GM23338 (cell line): ENCODE results near the gene PAK1. TPM values are rescaled to one million over a fixed set of nuclear protein-coding genes. Genes with fewer than 3 reads are reported as not detected.
A peak's percentile ranks its signal among the peaks of the same experiment; 100 is the strongest.

Experiments used
- ATAC-seq: fragments of 200-7000 bp; cut with Tn5 transposase; 3 replicates; pipeline ENCODE4 v1.9.1; 2020
- DNase-seq: peaks from one replicate; pipeline ENCODE4 v3.0.0-alpha.2; 2015; ENCODE audit warnings: low spot score
- H2AFZ ChIP-seq: fragments of 200-600 bp; sonication (generic); 2 replicates; pipeline ENCODE4 v1.8.0; 2016; ENCODE audit warnings: antibody characterized with exemption, mild to moderate bottlenecking, moderate library complexity
- H3F3A ChIP-seq: fragments of 200-600 bp; sonication (generic); replicated peaks from 2 replicates; pipeline ENCODE4 v1.8.0; 2017; ENCODE audit warnings: antibody characterized with exemption, mixed run types, low read depth
- H3K27ac ChIP-seq: fragments of 200-600 bp; sonication (generic); 2 replicates; pipeline ENCODE4 v1.6.1; 2016; ENCODE audit warnings: low read depth
- H3K27me3 ChIP-seq: fragments of 200-600 bp; sonication (generic); 2 replicates; pipeline ENCODE4 v1.8.0; 2016; ENCODE audit warnings: mild to moderate bottlenecking, mixed run types, moderate library complexity; ENCODE audit not compliant: insufficient read depth
- H3K36me3 ChIP-seq: fragments of 200-600 bp; sonication (generic); 2 replicates; pipeline ENCODE4 v1.8.0; 2016; ENCODE audit warnings: mild to moderate bottlenecking; ENCODE audit not compliant: insufficient read depth
- H3K4me1 ChIP-seq: fragments of 200-600 bp; sonication (generic); 2 replicates; pipeline ENCODE4 v1.8.0; 2016; ENCODE audit warnings: mild to moderate bottlenecking, moderate library complexity; ENCODE audit not compliant: insufficient read depth
- H3K4me2 ChIP-seq: fragments of 200-600 bp; sonication (generic); 2 replicates; pipeline ENCODE4 v1.7.1; 2017; ENCODE audit warnings: mixed run types
- H3K4me3 ChIP-seq: fragments of 200-600 bp; sonication (generic); 2 replicates; pipeline ENCODE4 v1.6.1; 2016; ENCODE audit warnings: mixed run types
- H3K79me2 ChIP-seq: fragments of 200-600 bp; sonication (generic); replicated peaks from 2 replicates; pipeline ENCODE4 v1.8.0; 2017; ENCODE audit warnings: mild to moderate bottlenecking; ENCODE audit not compliant: insufficient read depth
- H3K9me2 ChIP-seq: fragments of 200-600 bp; sonication (generic); 2 replicates; pipeline ENCODE4 v1.8.0; 2017; ENCODE audit not compliant: insufficient read depth
- H4K20me1 ChIP-seq: fragments of 200-600 bp; sonication (generic); replicated peaks from 2 replicates; pipeline ENCODE4 v1.8.0; 2017; ENCODE audit warnings: mild to moderate bottlenecking; ENCODE audit not compliant: insufficient read depth
- H3K27ac Mint-ChIP-seq: 2 replicates; pipeline ENCODE4 v1.8.0; 2020; ENCODE audit warnings: inconsistent platforms, mild to moderate bottlenecking, moderate library complexity, mixed read lengths
- H3K27me3 Mint-ChIP-seq: 3 replicates; pipeline ENCODE4 v1.8.0; 2022; ENCODE audit warnings: low read depth, mild to moderate bottlenecking, moderate library complexity, mixed read lengths, inconsistent platforms; ENCODE audit not compliant: insufficient read depth, poor library complexity
- H3K36me3 Mint-ChIP-seq: 3 replicates; pipeline ENCODE4 v1.8.0; 2021; ENCODE audit warnings: low read depth, mild to moderate bottlenecking, inconsistent platforms, moderate library complexity, mixed read lengths
- H3K4me1 Mint-ChIP-seq: 3 replicates; pipeline ENCODE4 v1.8.0; 2020; ENCODE audit warnings: mild to moderate bottlenecking, inconsistent platforms, mixed read lengths
- H3K4me3 Mint-ChIP-seq: 3 replicates; pipeline ENCODE4 v1.8.0; 2021; ENCODE audit warnings: moderate library complexity, mild to moderate bottlenecking, inconsistent platforms, mixed read lengths
- H3K9me3 Mint-ChIP-seq: 3 replicates; pipeline ENCODE4 v1.8.0; 2020; ENCODE audit warnings: moderate library complexity, mild to moderate bottlenecking, inconsistent platforms, mixed read lengths
- CREB1 ChIP-seq: fragments of 250-450 bp; sonication (Bioruptor Pico); IDR thresholded peaks from 2 replicates; pipeline ENCODE4 v1.5.0; 2020; ENCODE audit warnings: low read depth, mild to moderate bottlenecking, moderate library complexity
- EZH2 ChIP-seq: fragments of 200-600 bp; sonication (generic); IDR thresholded peaks from one replicate; pipeline ENCODE4 v1.8.0; 2017; ENCODE audit warnings: antibody characterized with exemption, mild to moderate bottlenecking, low read depth; ENCODE audit not compliant: unreplicated experiment
- EZH2phosphoT487 ChIP-seq: fragments of 200-600 bp; sonication (generic); IDR thresholded peaks from one replicate; pipeline ENCODE4 v1.8.1; 2018; ENCODE audit warnings: antibody characterized with exemption; ENCODE audit not compliant: unreplicated experiment
- JUNB ChIP-seq: IDR thresholded peaks from one replicate; pipeline ENCODE4 v1.6.1; 2016; ENCODE audit warnings: antibody characterized with exemption; ENCODE audit not compliant: unreplicated experiment
- NANOG ChIP-seq: IDR thresholded peaks from 2 replicates; pipeline ENCODE4 v1.6.1; 2016; ENCODE audit warnings: antibody characterized with exemption, borderline replicate concordance
- POLR2AphosphoS5 ChIP-seq: IDR thresholded peaks from 2 replicates; pipeline ENCODE4 v1.6.1; 2016; ENCODE audit warnings: antibody characterized with exemption, low read depth
- STAT1 ChIP-seq: IDR thresholded peaks from one replicate; pipeline ENCODE4 v1.6.1; 2016; ENCODE audit warnings: antibody characterized with exemption; ENCODE audit not compliant: unreplicated experiment
- ZNF114 ChIP-seq: fragments of 250-450 bp; sonication (Bioruptor Pico); IDR thresholded peaks from 2 replicates; pipeline ENCODE4 v1.5.0; 2020; ENCODE audit warnings: mild to moderate bottlenecking, moderate library complexity
- ZNF331 ChIP-seq: fragments of 250-450 bp; sonication (Bioruptor Pico); IDR thresholded peaks from 2 replicates; pipeline ENCODE4 v1.5.0; 2020; ENCODE audit warnings: low read depth, mild to moderate bottlenecking, moderate library complexity
- polyA plus RNA-seq: library from polyadenylated mRNA; unstranded; fragments of >200 nt; fragmentation: Nextera tagmentation; extraction: Ambion mirVana; gene quantifications from 2 replicates; pipeline ENCODE4 v1.2.1, GENCODE V29; 2016
- total RNA-seq: library from RNA; depleted of rRNA; stranded (reverse); fragments of >200 nt; shearing (Covaris generic); gene quantifications from 2 replicates; pipeline ENCODE4 v1.2.3, GENCODE V29; 2014
- TF ChIP-seq, protein P1 (sequence below), 2 experiments: fragments of 200-600 bp in 1 of 2; sonication (generic) in 1 of 2; conservative IDR thresholded peaks; 2 replicates each; pipeline versions ENCODE4 v1.5.1 to v1.6.1; 2016 to 2017; ENCODE audit warnings: antibody characterized with exemption in 2 of 2, low read depth in 2 of 2, mild to moderate bottlenecking in 2 of 2, moderate library complexity in 1 of 2
- TF ChIP-seq, protein P2 (sequence below): IDR thresholded peaks from 2 replicates; pipeline ENCODE4 v1.6.1; 2016; ENCODE audit warnings: antibody characterized with exemption

The PAK1 gene
- total and polyA plus RNA-seq, 2 experiments from 2014 or later, result 102 to 175 TPM

DNA sequence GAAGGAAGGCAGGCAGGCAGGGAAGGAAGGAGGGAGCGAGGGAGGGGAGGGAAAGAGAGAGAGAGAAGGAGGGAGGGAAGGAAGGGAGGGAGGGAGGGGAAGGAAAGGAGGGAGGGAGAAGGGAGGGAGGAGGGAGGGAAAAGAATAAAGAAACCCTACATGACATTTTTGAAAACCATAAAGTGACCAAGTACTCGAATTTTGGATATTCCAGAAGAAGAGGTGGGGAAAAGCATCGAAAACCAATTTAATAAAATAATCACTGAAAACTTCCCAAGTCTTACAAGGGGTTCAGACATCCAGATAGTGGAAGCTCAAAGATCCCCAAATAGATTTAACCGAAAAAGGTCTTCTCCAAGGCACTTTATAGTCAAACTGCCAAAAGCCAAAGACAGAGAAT, 184.2 kb downstream of the PAK1 start:
- ATAC-seq, result no peak
- no peak overlapping the region for H3K27ac Mint-ChIP-seq

DNA sequence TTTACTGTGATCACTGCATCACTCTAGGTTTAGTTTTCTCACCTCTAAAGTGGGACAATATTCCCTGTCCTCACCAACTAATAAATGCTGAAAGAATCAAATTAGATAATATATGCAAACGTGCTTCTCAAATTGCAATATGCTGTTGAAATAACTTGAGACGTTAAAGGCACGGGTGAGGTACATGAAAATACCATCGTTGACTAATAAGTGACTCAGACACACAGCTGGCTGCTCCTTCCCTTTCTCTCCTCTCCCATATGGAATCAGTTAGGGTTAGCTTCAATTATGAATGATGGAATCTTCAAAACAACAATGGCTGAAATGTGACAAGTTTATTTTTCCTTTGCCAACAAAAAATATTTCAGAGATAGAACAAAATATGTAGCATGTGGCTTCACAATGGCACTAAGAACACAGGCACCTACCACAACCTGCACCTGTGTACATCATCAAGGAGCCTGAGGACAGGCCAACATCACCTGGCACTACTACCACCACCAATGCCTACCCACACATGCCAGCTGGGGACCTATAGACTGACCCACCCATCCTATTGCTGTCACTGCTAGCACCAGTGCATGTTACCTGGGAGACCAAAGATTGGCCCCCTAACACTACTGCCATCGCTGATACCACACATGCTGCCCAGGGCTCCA, 186.2 kb downstream of the PAK1 start:
- Histone ChIP-seq H2AFZ (peak overlapping the region; percentile 18; the same call in 1 of the 2 replicates), H4K20me1 (no peaks in the 10 kb centered on the region), H3K4me2 (no peak overlapping the region), H3F3A (no peaks in the 10 kb centered on the region), H3K79me2 (no peaks in the 10 kb centered on the region), H3K36me3 (no peaks in the 10 kb centered on the region), H3K27ac (no peak overlapping the region), H3K4me1 (no peaks in the 10 kb centered on the region), H3K4me3 (no peak overlapping the region), H3K9me2 (no peaks in the 10 kb centered on the region), H3K27me3 (no peaks in the 10 kb centered on the region)
- no peaks in the 10 kb centered on the region for H3K9me3 Mint-ChIP-seq
- no peak overlapping the region for H3K4me3 Mint-ChIP-seq
- TF ChIP-seq POLR2AphosphoS5 (no peak), ZNF331 (CRISPR knock-in tag) (no peak), ZNF114 (CRISPR knock-in tag) (no peak), NANOG (no peak), EZH2 (no peak), JUNB (no peak)
- TF ChIP-seq, protein P1, sequence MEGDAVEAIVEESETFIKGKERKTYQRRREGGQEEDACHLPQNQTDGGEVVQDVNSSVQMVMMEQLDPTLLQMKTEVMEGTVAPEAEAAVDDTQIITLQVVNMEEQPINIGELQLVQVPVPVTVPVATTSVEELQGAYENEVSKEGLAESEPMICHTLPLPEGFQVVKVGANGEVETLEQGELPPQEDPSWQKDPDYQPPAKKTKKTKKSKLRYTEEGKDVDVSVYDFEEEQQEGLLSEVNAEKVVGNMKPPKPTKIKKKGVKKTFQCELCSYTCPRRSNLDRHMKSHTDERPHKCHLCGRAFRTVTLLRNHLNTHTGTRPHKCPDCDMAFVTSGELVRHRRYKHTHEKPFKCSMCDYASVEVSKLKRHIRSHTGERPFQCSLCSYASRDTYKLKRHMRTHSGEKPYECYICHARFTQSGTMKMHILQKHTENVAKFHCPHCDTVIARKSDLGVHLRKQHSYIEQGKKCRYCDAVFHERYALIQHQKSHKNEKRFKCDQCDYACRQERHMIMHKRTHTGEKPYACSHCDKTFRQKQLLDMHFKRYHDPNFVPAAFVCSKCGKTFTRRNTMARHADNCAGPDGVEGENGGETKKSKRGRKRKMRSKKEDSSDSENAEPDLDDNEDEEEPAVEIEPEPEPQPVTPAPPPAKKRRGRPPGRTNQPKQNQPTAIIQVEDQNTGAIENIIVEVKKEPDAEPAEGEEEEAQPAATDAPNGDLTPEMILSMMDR (conservative IDR thresholded peaks at IDR 0.05; ENCODE audit: low read depth in 2 of 2), result no peak
- TF ChIP-seq, protein P2, sequence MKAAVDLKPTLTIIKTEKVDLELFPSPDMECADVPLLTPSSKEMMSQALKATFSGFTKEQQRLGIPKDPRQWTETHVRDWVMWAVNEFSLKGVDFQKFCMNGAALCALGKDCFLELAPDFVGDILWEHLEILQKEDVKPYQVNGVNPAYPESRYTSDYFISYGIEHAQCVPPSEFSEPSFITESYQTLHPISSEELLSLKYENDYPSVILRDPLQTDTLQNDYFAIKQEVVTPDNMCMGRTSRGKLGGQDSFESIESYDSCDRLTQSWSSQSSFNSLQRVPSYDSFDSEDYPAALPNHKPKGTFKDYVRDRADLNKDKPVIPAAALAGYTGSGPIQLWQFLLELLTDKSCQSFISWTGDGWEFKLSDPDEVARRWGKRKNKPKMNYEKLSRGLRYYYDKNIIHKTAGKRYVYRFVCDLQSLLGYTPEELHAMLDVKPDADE, result no peak
- no peak for DNase-seq
- H3K36me3 Mint-ChIP-seq, result no peaks in the 10 kb centered on the region
- H3K4me1 Mint-ChIP-seq, result no peaks in the 10 kb centered on the region
- H3K27me3 Mint-ChIP-seq, result no peaks in the 10 kb centered on the region
- H3K27ac Mint-ChIP-seq, result no peak overlapping the region
- ATAC-seq, result no peak

More for the DNA sequence above, 184.2 kb downstream of the PAK1 start:
- no peaks in the 10 kb centered on the region for H3F3A ChIP-seq
- no peaks in the 10 kb centered on the region for H3K79me2 ChIP-seq
- H4K20me1 ChIP-seq, result no peaks in the 10 kb centered on the region
- no peak for TF ChIP-seq EZH2phosphoT487
- no peak for TF ChIP-seq EZH2
- TF ChIP-seq NANOG, result no peak
- no peak for TF ChIP-seq JUNB
- TF ChIP-seq, protein P1 (conservative IDR thresholded peaks at IDR 0.05; ENCODE audit: low read depth in 2 of 2), result no peak
- no peak for TF ChIP-seq STAT1
- TF ChIP-seq ZNF114 (CRISPR knock-in tag), result no peak
- TF ChIP-seq, protein P2, result no peak
- TF ChIP-seq CREB1 (CRISPR knock-in tag), result no peak
- TF ChIP-seq ZNF331 (CRISPR knock-in tag), result no peak
- no peaks in the 10 kb centered on the region for H3K27me3 Mint-ChIP-seq
- no peaks in the 10 kb centered on the region for H3K36me3 ChIP-seq
- no peak overlapping the region for H3K4me3 ChIP-seq
- no peak for DNase-seq
- no peak overlapping the region for H2AFZ ChIP-seq
- no peaks in the 10 kb centered on the region for H3K27me3 ChIP-seq
- no peak overlapping the region for H3K4me2 ChIP-seq
- no peak overlapping the region for H3K27ac ChIP-seq
- H3K9me3 Mint-ChIP-seq, result peaks cover 4% of the 10 kb centered on the region; the same call in 1 of the 3 replicates
- H3K9me2 ChIP-seq, result no peaks in the 10 kb centered on the region
- H3K4me1 ChIP-seq, result no peaks in the 10 kb centered on the region
- no peaks in the 10 kb centered on the region for H3K4me1 Mint-ChIP-seq
- peaks cover 3% of the 10 kb centered on the region; the same call in 1 of the 3 replicates for H3K36me3 Mint-ChIP-seq
- H3K4me3 Mint-ChIP-seq, result no peak overlapping the region
